ENCODE data around the gene ABCA2. TPM values are rescaled to one million over a fixed set of nuclear protein-coding genes. Genes with fewer than 3 reads are reported as not detected.
A peak's percentile ranks its signal among the peaks of the same experiment; 100 is the strongest.

The ABCA2 gene
- total and polyA plus RNA-seq, 2 experiments from 2014 or later, result 7.0 to 16.0 TPM

DNA sequence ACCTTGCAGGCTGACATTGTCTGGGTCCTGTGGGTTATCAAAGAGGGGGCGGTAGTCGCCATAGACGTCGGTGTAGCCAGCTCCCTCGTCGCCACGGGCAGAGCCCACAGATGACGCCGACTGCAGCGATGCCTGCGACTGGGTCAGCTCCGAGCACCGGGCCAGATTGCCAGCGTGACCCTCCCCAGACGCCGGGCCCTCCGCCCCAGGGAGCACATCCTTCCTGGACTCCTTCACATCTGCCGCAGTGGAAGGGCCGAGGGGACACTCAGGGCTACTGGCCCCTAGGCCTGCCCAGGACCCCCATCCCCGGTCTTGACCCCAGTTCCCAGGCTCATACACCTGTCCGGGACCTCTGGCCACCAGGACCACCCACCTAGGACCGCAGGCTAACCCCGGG is 13.9 kb downstream of the ABCA2 start:
- Histone ChIP-seq H3K79me2 (replicated peaks; ENCODE audit: insufficient read depth) (no peaks in the 10 kb centered on the region), H3K36me3 (ENCODE audit: insufficient read depth) (no peaks in the 10 kb centered on the region), H3K4me3 (no peak overlapping the region), H4K20me1 (replicated peaks; ENCODE audit: insufficient read depth) (no peaks in the 10 kb centered on the region), H3K4me2 (no peak overlapping the region), H3K27ac (ENCODE audit: low read depth) (no peak overlapping the region), H3K9me2 (ENCODE audit: insufficient read depth) (no peaks in the 10 kb centered on the region), H2AFZ (no peak overlapping the region), H3K27me3 (ENCODE audit: insufficient read depth) (no peaks in the 10 kb centered on the region), H3K4me1 (ENCODE audit: insufficient read depth) (no peaks in the 10 kb centered on the region), H3F3A (replicated peaks; ENCODE audit: low read depth) (no peaks in the 10 kb centered on the region)
- H3K9me3 Mint-ChIP-seq, result no peaks in the 10 kb centered on the region
- ATAC-seq (no peak), DNase-seq (ENCODE audit: low spot score) (no peak)
- no peaks in the 10 kb centered on the region for H3K4me1 Mint-ChIP-seq
- TF ChIP-seq POLR2AphosphoS5 (IDR thresholded peaks at IDR 0.05; ENCODE audit: low read depth), result no peak
- TF ChIP-seq, protein P1, sequence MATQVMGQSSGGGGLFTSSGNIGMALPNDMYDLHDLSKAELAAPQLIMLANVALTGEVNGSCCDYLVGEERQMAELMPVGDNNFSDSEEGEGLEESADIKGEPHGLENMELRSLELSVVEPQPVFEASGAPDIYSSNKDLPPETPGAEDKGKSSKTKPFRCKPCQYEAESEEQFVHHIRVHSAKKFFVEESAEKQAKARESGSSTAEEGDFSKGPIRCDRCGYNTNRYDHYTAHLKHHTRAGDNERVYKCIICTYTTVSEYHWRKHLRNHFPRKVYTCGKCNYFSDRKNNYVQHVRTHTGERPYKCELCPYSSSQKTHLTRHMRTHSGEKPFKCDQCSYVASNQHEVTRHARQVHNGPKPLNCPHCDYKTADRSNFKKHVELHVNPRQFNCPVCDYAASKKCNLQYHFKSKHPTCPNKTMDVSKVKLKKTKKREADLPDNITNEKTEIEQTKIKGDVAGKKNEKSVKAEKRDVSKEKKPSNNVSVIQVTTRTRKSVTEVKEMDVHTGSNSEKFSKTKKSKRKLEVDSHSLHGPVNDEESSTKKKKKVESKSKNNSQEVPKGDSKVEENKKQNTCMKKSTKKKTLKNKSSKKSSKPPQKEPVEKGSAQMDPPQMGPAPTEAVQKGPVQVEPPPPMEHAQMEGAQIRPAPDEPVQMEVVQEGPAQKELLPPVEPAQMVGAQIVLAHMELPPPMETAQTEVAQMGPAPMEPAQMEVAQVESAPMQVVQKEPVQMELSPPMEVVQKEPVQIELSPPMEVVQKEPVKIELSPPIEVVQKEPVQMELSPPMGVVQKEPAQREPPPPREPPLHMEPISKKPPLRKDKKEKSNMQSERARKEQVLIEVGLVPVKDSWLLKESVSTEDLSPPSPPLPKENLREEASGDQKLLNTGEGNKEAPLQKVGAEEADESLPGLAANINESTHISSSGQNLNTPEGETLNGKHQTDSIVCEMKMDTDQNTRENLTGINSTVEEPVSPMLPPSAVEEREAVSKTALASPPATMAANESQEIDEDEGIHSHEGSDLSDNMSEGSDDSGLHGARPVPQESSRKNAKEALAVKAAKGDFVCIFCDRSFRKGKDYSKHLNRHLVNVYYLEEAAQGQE (IDR thresholded peaks at IDR 0.05; ENCODE audit: unreplicated experiment), result no peak
- TF ChIP-seq NANOG (IDR thresholded peaks at IDR 0.05; ENCODE audit: borderline replicate concordance), result no peak
- TF ChIP-seq ZNF114 (CRISPR knock-in tag; IDR thresholded peaks at IDR 0.05), result no peak
- TF ChIP-seq JUNB (IDR thresholded peaks at IDR 0.05; ENCODE audit: unreplicated experiment), result no peak
- no peak for TF ChIP-seq EZH2 (IDR thresholded peaks at IDR 0.05; ENCODE audit: low read depth, unreplicated experiment)
- TF ChIP-seq ZNF331 (CRISPR knock-in tag; IDR thresholded peaks at IDR 0.05; ENCODE audit: low read depth), result no peak
- TF ChIP-seq, protein P2, sequence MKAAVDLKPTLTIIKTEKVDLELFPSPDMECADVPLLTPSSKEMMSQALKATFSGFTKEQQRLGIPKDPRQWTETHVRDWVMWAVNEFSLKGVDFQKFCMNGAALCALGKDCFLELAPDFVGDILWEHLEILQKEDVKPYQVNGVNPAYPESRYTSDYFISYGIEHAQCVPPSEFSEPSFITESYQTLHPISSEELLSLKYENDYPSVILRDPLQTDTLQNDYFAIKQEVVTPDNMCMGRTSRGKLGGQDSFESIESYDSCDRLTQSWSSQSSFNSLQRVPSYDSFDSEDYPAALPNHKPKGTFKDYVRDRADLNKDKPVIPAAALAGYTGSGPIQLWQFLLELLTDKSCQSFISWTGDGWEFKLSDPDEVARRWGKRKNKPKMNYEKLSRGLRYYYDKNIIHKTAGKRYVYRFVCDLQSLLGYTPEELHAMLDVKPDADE (IDR thresholded peaks at IDR 0.05), result no peak
- no peak overlapping the region for H3K27ac Mint-ChIP-seq
- peaks cover 2% of the 10 kb centered on the region for H3K27me3 Mint-ChIP-seq (ENCODE audit: insufficient read depth, low read depth, poor library complexity)
- peaks cover 2% of the 10 kb centered on the region; the same call in 1 of the 3 replicates for H3K36me3 Mint-ChIP-seq (ENCODE audit: low read depth)
- H3K4me3 Mint-ChIP-seq, result no peak overlapping the region

DNA sequence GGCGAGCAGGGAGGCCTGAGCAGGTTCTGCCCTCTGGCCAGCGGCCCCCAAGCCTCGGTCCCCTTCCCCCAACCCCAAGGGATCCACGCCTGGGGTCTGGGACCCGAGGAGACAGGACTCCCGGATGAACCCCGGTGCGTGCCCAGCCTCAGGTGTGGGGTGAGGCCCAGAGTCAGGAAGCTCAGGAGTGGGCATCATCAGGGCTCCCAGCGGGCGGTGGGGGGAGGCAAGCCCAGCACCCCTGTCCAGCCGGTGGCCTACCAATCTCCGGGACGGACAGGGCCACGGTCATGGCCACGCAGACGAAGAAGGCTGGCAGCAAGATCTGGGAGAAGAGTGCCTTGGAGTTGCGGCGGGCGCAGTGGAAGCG is 14.5 kb downstream of the ABCA2 start:
- H3K27ac ChIP-seq (ENCODE audit: low read depth), result no peak overlapping the region
- DNase-seq (ENCODE audit: low spot score) (no peak), ATAC-seq (peak; percentile 10)
- H3K4me1 ChIP-seq (ENCODE audit: insufficient read depth), result no peaks in the 10 kb centered on the region
- no peaks in the 10 kb centered on the region for H3K36me3 ChIP-seq (ENCODE audit: insufficient read depth)
- Mint-ChIP-seq H3K9me3 (no peaks in the 10 kb centered on the region), H3K4me3 (no peak overlapping the region), H3K4me1 (no peaks in the 10 kb centered on the region), H3K27me3 (ENCODE audit: insufficient read depth, low read depth, poor library complexity) (peaks cover under 1% of the 10 kb centered on the region), H3K36me3 (ENCODE audit: low read depth) (peaks cover 2% of the 10 kb centered on the region; the same call in 1 of the 3 replicates), H3K27ac (no peak overlapping the region)
- no peak overlapping the region for H2AFZ ChIP-seq
- H3F3A ChIP-seq (replicated peaks; ENCODE audit: low read depth), result no peaks in the 10 kb centered on the region
- H3K79me2 ChIP-seq (replicated peaks; ENCODE audit: insufficient read depth), result no peaks in the 10 kb centered on the region
- no peak overlapping the region for H3K4me3 ChIP-seq
- no peaks in the 10 kb centered on the region for H4K20me1 ChIP-seq (replicated peaks; ENCODE audit: insufficient read depth)
- no peak overlapping the region for H3K4me2 ChIP-seq
- H3K27me3 ChIP-seq (ENCODE audit: insufficient read depth), result no peaks in the 10 kb centered on the region
- no peaks in the 10 kb centered on the region for H3K9me2 ChIP-seq (ENCODE audit: insufficient read depth)
- TF ChIP-seq POLR2AphosphoS5 (IDR thresholded peaks at IDR 0.05; ENCODE audit: low read depth), result no peak
- TF ChIP-seq, protein P2 (IDR thresholded peaks at IDR 0.05), result no peak
- TF ChIP-seq CREB1 (CRISPR knock-in tag; IDR thresholded peaks at IDR 0.05; ENCODE audit: low read depth), result no peak
- no peak for TF ChIP-seq EZH2phosphoT487 (IDR thresholded peaks at IDR 0.05; ENCODE audit: unreplicated experiment)
- TF ChIP-seq, protein P3, sequence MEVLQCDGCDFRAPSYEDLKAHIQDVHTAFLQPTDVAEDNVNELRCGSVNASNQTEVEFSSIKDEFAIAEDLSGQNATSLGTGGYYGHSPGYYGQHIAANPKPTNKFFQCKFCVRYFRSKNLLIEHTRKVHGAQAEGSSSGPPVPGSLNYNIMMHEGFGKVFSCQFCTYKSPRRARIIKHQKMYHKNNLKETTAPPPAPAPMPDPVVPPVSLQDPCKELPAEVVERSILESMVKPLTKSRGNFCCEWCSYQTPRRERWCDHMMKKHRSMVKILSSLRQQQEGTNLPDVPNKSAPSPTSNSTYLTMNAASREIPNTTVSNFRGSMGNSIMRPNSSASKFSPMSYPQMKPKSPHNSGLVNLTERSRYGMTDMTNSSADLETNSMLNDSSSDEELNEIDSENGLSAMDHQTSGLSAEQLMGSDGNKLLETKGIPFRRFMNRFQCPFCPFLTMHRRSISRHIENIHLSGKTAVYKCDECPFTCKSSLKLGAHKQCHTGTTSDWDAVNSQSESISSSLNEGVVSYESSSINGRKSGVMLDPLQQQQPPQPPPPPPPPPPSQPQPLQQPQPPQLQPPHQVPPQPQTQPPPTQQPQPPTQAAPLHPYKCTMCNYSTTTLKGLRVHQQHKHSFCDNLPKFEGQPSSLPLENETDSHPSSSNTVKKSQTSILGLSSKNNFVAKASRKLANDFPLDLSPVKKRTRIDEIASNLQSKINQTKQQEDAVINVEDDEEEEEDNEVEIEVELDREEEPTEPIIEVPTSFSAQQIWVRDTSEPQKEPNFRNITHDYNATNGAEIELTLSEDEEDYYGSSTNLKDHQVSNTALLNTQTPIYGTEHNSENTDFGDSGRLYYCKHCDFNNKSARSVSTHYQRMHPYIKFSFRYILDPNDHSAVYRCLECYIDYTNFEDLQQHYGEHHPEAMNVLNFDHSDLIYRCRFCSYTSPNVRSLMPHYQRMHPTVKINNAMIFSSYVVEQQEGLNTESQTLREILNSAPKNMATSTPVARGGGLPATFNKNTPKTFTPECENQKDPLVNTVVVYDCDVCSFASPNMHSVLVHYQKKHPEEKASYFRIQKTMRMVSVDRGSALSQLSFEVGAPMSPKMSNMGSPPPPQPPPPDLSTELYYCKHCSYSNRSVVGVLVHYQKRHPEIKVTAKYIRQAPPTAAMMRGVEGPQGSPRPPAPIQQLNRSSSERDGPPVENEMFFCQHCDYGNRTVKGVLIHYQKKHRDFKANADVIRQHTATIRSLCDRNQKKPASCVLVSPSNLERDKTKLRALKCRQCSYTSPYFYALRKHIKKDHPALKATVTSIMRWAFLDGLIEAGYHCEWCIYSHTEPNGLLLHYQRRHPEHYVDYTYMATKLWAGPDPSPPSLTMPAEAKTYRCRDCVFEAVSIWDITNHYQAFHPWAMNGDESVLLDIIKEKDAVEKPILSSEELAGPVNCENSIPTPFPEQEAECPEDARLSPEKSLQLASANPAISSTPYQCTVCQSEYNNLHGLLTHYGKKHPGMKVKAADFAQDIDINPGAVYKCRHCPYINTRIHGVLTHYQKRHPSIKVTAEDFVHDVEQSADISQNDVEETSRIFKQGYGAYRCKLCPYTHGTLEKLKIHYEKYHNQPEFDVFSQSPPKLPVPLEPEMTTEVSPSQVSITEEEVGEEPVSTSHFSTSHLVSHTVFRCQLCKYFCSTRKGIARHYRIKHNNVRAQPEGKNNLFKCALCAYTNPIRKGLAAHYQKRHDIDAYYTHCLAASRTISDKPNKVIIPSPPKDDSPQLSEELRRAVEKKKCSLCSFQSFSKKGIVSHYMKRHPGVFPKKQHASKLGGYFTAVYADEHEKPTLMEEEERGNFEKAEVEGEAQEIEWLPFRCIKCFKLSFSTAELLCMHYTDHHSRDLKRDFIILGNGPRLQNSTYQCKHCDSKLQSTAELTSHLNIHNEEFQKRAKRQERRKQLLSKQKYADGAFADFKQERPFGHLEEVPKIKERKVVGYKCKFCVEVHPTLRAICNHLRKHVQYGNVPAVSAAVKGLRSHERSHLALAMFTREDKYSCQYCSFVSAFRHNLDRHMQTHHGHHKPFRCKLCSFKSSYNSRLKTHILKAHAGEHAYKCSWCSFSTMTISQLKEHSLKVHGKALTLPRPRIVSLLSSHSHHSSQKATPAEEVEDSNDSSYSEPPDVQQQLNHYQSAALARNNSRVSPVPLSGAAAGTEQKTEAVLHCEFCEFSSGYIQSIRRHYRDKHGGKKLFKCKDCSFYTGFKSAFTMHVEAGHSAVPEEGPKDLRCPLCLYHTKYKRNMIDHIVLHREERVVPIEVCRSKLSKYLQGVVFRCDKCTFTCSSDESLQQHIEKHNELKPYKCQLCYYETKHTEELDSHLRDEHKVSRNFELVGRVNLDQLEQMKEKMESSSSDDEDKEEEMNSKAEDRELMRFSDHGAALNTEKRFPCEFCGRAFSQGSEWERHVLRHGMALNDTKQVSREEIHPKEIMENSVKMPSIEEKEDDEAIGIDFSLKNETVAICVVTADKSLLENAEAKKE (CRISPR knock-in tag; IDR thresholded peaks at IDR 0.05), result no peak
